Panc1 (cell line): ENCODE data around the gene SEL1L2. TPM values are rescaled to one million over a fixed set of nuclear protein-coding genes. Genes with fewer than 3 reads are reported as not detected.

Experiments
- ATAC-seq: fragments of 200-7000 bp; cut with Tn5 transposase; 2 replicates; pipeline ENCODE4 v1.9.1; 2020; ENCODE audit warnings: mild to moderate bottlenecking, moderate library complexity
- BruUV-seq: library from RNA; stranded (reverse); fragments of 400-500 nt; replicated peaks from 2 replicates; lab custom pipeline; 2021; lab: Mats Ljungman, UMichigan
- CTCF ChIA-PET: fragments of 300-600 bp; sonication (Branson Sonifier 250); formaldehyde crosslinking; loops from one replicate; lab custom pipeline; 2022; ENCODE audit warnings: antibody characterized with exemption; lab: Charles Lee
- POLR2A ChIA-PET: fragments of 300-600 bp; sonication (Branson Sonifier 250); formaldehyde crosslinking; loops from one replicate; lab custom pipeline; 2022; ENCODE audit warnings: antibody characterized with exemption; lab: Charles Lee
- DNase-seq: peaks from one replicate; pipeline ENCODE4 v3.0.0-alpha.2; 2010; ENCODE audit warnings: low read depth, low spot score
- H3K27ac ChIP-seq: 2 replicates; pipeline ENCODE4 v1.5.1; 2011; ENCODE audit warnings: mild to moderate bottlenecking, low read length, inconsistent platforms
- H3K27me3 ChIP-seq: fragments of 200-500 bp; sonication (Bioruptor generic); 2 replicates; pipeline ENCODE4 v1.6.0; 2014; ENCODE audit warnings: low read length, inconsistent platforms; ENCODE audit not compliant: control insufficient read depth, insufficient read depth
- H3K36me3 ChIP-seq: fragments of 200-500 bp; sonication (Bioruptor generic); 2 replicates; pipeline ENCODE4 v1.5.1; 2014; ENCODE audit warnings: inconsistent platforms, mild to moderate bottlenecking, low read length, moderate library complexity; ENCODE audit not compliant: control insufficient read depth, insufficient read depth
- H3K4me1 ChIP-seq: 2 replicates; pipeline ENCODE4 v1.5.1; 2011; ENCODE audit warnings: inconsistent platforms, mild to moderate bottlenecking, low read length, moderate library complexity; ENCODE audit not compliant: control insufficient read depth, insufficient read depth
- H3K4me3 ChIP-seq, 2 experiments: 2 replicates each; pipeline ENCODE4 v1.5.1; 2011 to 2012; ENCODE audit warnings: low read depth in 2 of 2, low read length in 2 of 2, mild to moderate bottlenecking in 2 of 2, inconsistent platforms in 1 of 2, moderate library complexity in 1 of 2
- H3K9me3 ChIP-seq: fragments of 200-500 bp; sonication (Bioruptor generic); 2 replicates; pipeline ENCODE4 v1.5.1; 2014; ENCODE audit warnings: low read depth, mild to moderate bottlenecking, inconsistent platforms, low read length, moderate library complexity; ENCODE audit not compliant: control insufficient read depth, insufficient read depth
- POLR2AphosphoS5 ChIP-seq: IDR thresholded peaks from 2 replicates; pipeline ENCODE4 v1.6.1; 2012; ENCODE audit warnings: mild to moderate bottlenecking, low read depth, low read length, moderate library complexity
- SIN3A ChIP-seq: IDR thresholded peaks from 2 replicates; pipeline ENCODE4 v1.6.1; 2012; ENCODE audit warnings: low read depth, mild to moderate bottlenecking, low read length, moderate library complexity, borderline replicate concordance; ENCODE audit not compliant: insufficient read depth
- TCF7L2 ChIP-seq: IDR thresholded peaks from 2 replicates; pipeline ENCODE4 v1.6.1; 2011; ENCODE audit warnings: mild to moderate bottlenecking, low read depth, low read length, inconsistent platforms
- in situ Hi-C: cut with HindIII; loops from 2 replicates; pipeline ENCODE4 v1.10.0; 2016; ENCODE audit warnings: low sequenced_read_pairs, low pct_unique_long_range_greater_than_20kb
- intact Hi-C: fragments of 100-400 bp; cut with micrococcal nuclease; formaldehyde crosslinking; loops from one replicate; pipeline ENCODE4 v1.10.0; 2022; ENCODE audit not compliant: unreplicated experiment
- total RNA-seq: library from RNA; stranded (reverse); gene quantifications from one replicate; pipeline ENCODE4 v1.2.1, GENCODE V29; 2021; ENCODE audit not compliant: unreplicated experiment
- TF ChIP-seq, protein P1 (sequence below): fragments of 450-650 bp; IDR thresholded peaks from 2 replicates; pipeline ENCODE4 v1.5.1; 2017; ENCODE audit warnings: mild to moderate bottlenecking
- TF ChIP-seq, protein P2 (sequence below), 2 experiments: IDR thresholded peaks; 2 replicates each; pipeline ENCODE4 v1.6.1; 2011 to 2012; ENCODE audit warnings: low read depth in 2 of 2, control low read depth in 1 of 2, low read length in 1 of 2, mild to moderate bottlenecking in 1 of 2, moderate library complexity in 1 of 2; ENCODE audit not compliant: insufficient read depth in 1 of 2

SEL1L2 gene
- total RNA-seq, 1 experiment from 2014 or later, result not detected

DNA sequence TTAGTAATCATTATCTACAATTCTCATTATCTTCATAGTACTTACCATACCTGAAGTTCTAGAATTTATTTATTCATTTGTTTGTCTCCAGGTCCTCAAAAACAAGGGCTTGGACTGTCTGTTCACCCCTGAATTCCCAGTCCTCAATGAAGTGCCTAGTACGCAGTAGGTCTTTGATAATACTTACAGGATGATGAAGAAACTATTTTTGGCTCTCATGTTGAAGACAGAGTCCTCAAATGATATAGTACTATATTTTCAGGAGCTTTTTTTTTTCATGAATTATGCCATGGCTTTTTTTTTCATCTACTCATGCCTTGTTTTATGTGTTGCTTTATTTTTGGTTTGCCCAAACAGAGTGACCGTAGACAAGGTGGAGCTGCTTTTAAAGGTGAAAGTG is 139.1 kb downstream of the SEL1L2 start:
- H3K27me3 ChIP-seq, result no peaks in the 10 kb centered on the region; the same call in 1 of the 2 replicates
- H3K9me3 ChIP-seq, result no peaks in the 10 kb centered on the region
- no peak overlapping the region for H3K27ac ChIP-seq
- in situ Hi-C loops, result no loop called here
- H3K4me1 ChIP-seq, result no peaks in the 10 kb centered on the region
- DNase-seq (no peak), ATAC-seq (no peak)
- intact Hi-C loops, result no loop called here
- TF ChIP-seq, protein P1, sequence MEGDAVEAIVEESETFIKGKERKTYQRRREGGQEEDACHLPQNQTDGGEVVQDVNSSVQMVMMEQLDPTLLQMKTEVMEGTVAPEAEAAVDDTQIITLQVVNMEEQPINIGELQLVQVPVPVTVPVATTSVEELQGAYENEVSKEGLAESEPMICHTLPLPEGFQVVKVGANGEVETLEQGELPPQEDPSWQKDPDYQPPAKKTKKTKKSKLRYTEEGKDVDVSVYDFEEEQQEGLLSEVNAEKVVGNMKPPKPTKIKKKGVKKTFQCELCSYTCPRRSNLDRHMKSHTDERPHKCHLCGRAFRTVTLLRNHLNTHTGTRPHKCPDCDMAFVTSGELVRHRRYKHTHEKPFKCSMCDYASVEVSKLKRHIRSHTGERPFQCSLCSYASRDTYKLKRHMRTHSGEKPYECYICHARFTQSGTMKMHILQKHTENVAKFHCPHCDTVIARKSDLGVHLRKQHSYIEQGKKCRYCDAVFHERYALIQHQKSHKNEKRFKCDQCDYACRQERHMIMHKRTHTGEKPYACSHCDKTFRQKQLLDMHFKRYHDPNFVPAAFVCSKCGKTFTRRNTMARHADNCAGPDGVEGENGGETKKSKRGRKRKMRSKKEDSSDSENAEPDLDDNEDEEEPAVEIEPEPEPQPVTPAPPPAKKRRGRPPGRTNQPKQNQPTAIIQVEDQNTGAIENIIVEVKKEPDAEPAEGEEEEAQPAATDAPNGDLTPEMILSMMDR, result no peak
- TF ChIP-seq POLR2AphosphoS5 (no peak), SIN3A (no peak), TCF7L2 (no peak)
- TF ChIP-seq, protein P2, sequence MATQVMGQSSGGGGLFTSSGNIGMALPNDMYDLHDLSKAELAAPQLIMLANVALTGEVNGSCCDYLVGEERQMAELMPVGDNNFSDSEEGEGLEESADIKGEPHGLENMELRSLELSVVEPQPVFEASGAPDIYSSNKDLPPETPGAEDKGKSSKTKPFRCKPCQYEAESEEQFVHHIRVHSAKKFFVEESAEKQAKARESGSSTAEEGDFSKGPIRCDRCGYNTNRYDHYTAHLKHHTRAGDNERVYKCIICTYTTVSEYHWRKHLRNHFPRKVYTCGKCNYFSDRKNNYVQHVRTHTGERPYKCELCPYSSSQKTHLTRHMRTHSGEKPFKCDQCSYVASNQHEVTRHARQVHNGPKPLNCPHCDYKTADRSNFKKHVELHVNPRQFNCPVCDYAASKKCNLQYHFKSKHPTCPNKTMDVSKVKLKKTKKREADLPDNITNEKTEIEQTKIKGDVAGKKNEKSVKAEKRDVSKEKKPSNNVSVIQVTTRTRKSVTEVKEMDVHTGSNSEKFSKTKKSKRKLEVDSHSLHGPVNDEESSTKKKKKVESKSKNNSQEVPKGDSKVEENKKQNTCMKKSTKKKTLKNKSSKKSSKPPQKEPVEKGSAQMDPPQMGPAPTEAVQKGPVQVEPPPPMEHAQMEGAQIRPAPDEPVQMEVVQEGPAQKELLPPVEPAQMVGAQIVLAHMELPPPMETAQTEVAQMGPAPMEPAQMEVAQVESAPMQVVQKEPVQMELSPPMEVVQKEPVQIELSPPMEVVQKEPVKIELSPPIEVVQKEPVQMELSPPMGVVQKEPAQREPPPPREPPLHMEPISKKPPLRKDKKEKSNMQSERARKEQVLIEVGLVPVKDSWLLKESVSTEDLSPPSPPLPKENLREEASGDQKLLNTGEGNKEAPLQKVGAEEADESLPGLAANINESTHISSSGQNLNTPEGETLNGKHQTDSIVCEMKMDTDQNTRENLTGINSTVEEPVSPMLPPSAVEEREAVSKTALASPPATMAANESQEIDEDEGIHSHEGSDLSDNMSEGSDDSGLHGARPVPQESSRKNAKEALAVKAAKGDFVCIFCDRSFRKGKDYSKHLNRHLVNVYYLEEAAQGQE (IDR thresholded peaks at IDR 0.05; ENCODE audit: insufficient read depth in 1 of 2, low read depth in 2 of 2, low read length in 1 of 2), result no peak
- no peak overlapping the region for H3K4me3 ChIP-seq
- ChIA-PET CTCF (interaction anchor here (0.5 kb wide), 1 partner anchor 80 kb away, joined by 4 read pairs; no protein-coding TSS in a partner anchor), POLR2A (no interaction called here)
- BruUV-seq, result no TSS peak
- H3K36me3 ChIP-seq, result no peaks in the 10 kb centered on the region

DNA sequence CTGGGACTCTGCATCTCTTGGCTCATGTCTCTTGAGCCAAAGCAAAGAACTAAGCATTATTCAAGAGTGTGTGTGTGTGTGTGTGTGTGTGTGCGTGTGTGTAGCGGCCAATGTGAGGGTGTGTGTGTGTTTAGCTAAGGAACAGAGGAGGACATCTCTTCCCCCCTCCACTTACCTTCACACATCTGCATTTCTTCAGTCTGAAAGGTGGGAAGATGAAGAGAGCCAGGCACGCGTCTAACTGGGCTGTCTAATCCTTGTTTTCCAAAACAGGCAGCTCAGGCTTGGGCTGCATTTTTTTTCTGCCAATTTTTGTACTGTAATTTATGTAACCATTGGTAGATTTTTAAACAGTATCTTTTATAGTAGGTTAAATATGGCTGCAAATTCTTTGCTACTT is 146.1 kb downstream of the SEL1L2 start:
- no peak for DNase-seq

More for the DNA sequence above, 146.1 kb downstream of the SEL1L2 start:
- ChIA-PET CTCF (no interaction called here), POLR2A (no interaction called here)
- ATAC-seq, result no peak
- Histone ChIP-seq H3K27ac (no peak overlapping the region), H3K4me1 (no peaks in the 10 kb centered on the region), H3K36me3 (no peaks in the 10 kb centered on the region), H3K27me3 (peaks cover 2% of the 10 kb centered on the region; the same call in 1 of the 2 replicates), H3K9me3 (no peaks in the 10 kb centered on the region), H3K4me3 (no peak overlapping the region)
- no TSS peak for BruUV-seq
- TF ChIP-seq POLR2AphosphoS5 (no peak), TCF7L2 (no peak), SIN3A (no peak)
- TF ChIP-seq, protein P1, result no peak
- TF ChIP-seq, protein P2 (IDR thresholded peaks at IDR 0.05; ENCODE audit: insufficient read depth in 1 of 2, low read depth in 2 of 2, low read length in 1 of 2), result no peak
- in situ Hi-C loops (no loop called here), intact Hi-C loops (no loop called here)
